Body of pancreas (tissue), 4 donors: ENCODE results near the gene MYO1A.

Source experiments
- CTCF ChIP-seq, 7 experiments: fragments of 450-650 bp in 4 of 7; fragments of 200-600 bp in 3 of 7; sonication (generic) in 3 of 7; IDR thresholded peaks; one replicate each; pipeline ENCODE4 v1.5.1; 2016 to 2019; ENCODE audit warnings: antibody characterized with exemption in 7 of 7
- POLR2A ChIP-seq, 3 donors: fragments of 450-650 bp; IDR thresholded peaks; one replicate each; pipeline ENCODE4 v1.6.1; 2016; ENCODE audit warnings: antibody characterized with exemption in 3 of 3, mild to moderate bottlenecking in 2 of 3

DNA sequence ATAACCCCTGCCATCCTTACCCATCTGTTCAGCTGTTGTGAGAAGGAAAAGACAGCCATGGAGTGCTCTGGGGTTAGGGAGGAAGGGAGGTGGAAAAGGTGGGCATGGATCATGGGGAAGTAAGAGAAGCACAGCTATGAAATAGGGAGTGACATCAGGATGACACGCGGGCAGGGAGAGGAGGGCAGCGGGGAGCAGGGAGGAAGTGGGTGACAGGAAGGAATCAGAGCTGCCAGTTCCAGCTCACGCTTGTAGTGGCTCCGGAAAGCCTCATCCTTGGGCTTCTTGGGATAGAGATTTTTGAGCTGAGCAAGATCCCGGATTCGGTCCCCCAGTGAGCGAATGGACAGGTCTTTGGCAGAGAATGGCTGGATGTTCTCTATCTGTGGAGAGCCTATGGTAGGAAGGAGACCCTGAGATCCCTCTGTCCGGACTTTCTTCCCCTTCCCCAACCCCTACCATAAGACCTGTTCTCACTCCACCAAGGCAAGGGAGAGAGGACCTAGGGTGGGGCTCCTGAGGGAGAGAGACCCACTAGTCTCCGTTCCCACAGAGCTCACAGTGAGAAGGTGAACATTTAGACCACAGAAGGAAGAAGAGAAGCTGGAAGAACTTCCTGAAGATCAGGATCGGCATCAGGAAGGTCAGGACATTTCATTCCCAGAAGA, 49.3 kb upstream of the MYO1A start:
- no peak for TF ChIP-seq CTCF (IDR thresholded peaks at IDR 0.05)
- TF ChIP-seq POLR2A (IDR thresholded peaks at IDR 0.05), result no peak
